ENCODE measurements around the gene CDK12.

DNA sequence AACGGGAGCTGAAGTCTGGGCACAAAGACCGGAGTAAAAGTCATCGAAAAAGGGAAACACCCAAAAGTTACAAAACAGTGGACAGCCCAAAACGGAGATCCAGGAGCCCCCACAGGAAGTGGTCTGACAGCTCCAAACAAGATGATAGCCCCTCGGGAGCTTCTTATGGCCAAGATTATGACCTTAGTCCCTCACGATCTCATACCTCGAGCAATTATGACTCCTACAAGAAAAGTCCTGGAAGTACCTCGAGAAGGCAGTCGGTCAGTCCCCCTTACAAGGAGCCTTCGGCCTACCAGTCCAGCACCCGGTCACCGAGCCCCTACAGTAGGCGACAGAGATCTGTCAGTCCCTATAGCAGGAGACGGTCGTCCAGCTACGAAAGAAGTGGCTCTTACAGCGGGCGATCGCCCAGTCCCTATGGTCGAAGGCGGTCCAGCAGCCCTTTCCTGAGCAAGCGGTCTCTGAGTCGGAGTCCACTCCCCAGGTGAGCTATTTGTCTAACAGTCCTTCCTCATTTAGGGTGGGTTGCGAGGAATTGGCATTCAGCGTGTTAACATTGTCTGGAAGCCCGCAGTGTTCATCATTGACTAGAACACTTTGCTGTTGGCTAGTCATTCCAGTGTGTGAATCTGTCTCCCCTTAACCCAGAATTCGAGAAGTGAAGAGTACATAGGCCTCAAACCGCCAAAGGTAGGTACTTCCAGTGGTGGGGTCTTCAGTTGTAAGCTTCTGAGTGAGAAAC is 1.5 kb downstream of the CDK12 start:
- TF ChIP-seq, protein P1, sequence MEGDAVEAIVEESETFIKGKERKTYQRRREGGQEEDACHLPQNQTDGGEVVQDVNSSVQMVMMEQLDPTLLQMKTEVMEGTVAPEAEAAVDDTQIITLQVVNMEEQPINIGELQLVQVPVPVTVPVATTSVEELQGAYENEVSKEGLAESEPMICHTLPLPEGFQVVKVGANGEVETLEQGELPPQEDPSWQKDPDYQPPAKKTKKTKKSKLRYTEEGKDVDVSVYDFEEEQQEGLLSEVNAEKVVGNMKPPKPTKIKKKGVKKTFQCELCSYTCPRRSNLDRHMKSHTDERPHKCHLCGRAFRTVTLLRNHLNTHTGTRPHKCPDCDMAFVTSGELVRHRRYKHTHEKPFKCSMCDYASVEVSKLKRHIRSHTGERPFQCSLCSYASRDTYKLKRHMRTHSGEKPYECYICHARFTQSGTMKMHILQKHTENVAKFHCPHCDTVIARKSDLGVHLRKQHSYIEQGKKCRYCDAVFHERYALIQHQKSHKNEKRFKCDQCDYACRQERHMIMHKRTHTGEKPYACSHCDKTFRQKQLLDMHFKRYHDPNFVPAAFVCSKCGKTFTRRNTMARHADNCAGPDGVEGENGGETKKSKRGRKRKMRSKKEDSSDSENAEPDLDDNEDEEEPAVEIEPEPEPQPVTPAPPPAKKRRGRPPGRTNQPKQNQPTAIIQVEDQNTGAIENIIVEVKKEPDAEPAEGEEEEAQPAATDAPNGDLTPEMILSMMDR (conservative IDR thresholded peaks at IDR 0.05; ENCODE audit: low read length), result no peak
- TF ChIP-seq EZH2phosphoT487 (IDR thresholded peaks at IDR 0.05; ENCODE audit: borderline replicate concordance), result no peak
